Measurements from ENCODE around the gene PLCB2. TPM values are rescaled to one million over a fixed set of nuclear protein-coding genes. Genes with fewer than 3 reads are reported as not detected.
A peak's percentile ranks its signal among the peaks of the same experiment; 100 is the strongest.

PLCB2 gene
- total RNA-seq, 1 donor from 2014 or later = not detected

DNA sequence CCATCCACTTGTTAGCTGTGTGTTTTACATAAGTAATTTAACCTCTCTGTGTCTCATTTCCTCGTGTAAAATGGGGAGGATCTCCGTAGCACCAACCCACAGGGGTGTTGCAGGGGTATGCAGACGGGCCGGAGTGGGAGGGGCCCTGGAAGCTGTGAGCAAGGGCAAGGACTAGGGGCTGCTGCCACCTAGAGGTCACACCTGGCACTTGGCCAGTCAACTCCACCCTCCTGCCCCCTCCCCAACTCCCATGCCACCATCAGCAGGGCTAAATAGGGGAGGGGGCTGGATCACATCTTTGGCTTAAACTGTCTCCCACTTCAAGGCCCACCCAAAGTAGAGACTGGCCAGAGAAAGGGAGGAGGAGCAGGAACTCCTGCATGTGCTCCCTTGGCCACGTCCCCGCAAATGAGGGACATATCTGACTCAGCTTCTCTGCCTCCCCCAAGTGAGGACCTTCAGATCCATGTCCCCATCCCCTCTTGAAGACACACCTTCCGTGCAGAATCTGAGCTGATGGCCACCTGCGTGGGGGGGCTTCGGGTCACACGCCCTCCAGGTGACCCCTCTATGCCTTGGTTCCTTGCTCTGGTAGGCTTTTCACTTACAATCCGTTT, 30.4 kb upstream of the PLCB2 start:
- H3K4me3 ChIP-seq (ENCODE audit: low read depth, low read length) = no peak overlapping the region
- DNase-seq (ENCODE audit: low read depth) (no peak), FAIRE-seq (no peak)

GRCh38 chr15:40337597-40337996, 29.9 kb upstream of the PLCB2 start:
- DNase-seq (ENCODE audit: low read depth) (no peak), FAIRE-seq (no peak)
- TF ChIP-seq, protein P1, sequence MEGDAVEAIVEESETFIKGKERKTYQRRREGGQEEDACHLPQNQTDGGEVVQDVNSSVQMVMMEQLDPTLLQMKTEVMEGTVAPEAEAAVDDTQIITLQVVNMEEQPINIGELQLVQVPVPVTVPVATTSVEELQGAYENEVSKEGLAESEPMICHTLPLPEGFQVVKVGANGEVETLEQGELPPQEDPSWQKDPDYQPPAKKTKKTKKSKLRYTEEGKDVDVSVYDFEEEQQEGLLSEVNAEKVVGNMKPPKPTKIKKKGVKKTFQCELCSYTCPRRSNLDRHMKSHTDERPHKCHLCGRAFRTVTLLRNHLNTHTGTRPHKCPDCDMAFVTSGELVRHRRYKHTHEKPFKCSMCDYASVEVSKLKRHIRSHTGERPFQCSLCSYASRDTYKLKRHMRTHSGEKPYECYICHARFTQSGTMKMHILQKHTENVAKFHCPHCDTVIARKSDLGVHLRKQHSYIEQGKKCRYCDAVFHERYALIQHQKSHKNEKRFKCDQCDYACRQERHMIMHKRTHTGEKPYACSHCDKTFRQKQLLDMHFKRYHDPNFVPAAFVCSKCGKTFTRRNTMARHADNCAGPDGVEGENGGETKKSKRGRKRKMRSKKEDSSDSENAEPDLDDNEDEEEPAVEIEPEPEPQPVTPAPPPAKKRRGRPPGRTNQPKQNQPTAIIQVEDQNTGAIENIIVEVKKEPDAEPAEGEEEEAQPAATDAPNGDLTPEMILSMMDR (IDR thresholded peaks at IDR 0.05; ENCODE audit: insufficient read depth, low read length, severe bottlenecking) = no peak

More for the DNA sequence above, 30.4 kb upstream of the PLCB2 start:
- H3K27me3 ChIP-seq (ENCODE audit: control insufficient read depth, insufficient read depth, low read length) = no peaks in the 10 kb centered on the region
- TF ChIP-seq, protein P1 (IDR thresholded peaks at IDR 0.05; ENCODE audit: insufficient read depth, low read length, severe bottlenecking) = peak; percentile 89
- no peaks in the 10 kb centered on the region for H3K36me3 ChIP-seq (ENCODE audit: control insufficient read depth, insufficient read depth, low read length)

GRCh38 chr15:40336744-40337122, 29.0 kb upstream of the PLCB2 start:
- Histone ChIP-seq H3K27me3 (ENCODE audit: control insufficient read depth, insufficient read depth, low read length) (no peaks in the 10 kb centered on the region), H3K4me3 (ENCODE audit: low read depth, low read length) (no peak overlapping the region), H3K36me3 (ENCODE audit: control insufficient read depth, insufficient read depth, low read length) (no peaks in the 10 kb centered on the region)
- DNase-seq (ENCODE audit: low read depth) = no peak
- no peak for FAIRE-seq
- TF ChIP-seq, protein P1 (IDR thresholded peaks at IDR 0.05; ENCODE audit: insufficient read depth, low read length, severe bottlenecking) = no peak

More at GRCh38 chr15:40337597-40337996, 29.9 kb upstream of the PLCB2 start:
- H3K36me3 ChIP-seq (ENCODE audit: control insufficient read depth, insufficient read depth, low read length) = no peaks in the 10 kb centered on the region
- H3K4me3 ChIP-seq (ENCODE audit: low read depth, low read length) = no peak overlapping the region
- H3K27me3 ChIP-seq (ENCODE audit: control insufficient read depth, insufficient read depth, low read length) = no peaks in the 10 kb centered on the region

DNA sequence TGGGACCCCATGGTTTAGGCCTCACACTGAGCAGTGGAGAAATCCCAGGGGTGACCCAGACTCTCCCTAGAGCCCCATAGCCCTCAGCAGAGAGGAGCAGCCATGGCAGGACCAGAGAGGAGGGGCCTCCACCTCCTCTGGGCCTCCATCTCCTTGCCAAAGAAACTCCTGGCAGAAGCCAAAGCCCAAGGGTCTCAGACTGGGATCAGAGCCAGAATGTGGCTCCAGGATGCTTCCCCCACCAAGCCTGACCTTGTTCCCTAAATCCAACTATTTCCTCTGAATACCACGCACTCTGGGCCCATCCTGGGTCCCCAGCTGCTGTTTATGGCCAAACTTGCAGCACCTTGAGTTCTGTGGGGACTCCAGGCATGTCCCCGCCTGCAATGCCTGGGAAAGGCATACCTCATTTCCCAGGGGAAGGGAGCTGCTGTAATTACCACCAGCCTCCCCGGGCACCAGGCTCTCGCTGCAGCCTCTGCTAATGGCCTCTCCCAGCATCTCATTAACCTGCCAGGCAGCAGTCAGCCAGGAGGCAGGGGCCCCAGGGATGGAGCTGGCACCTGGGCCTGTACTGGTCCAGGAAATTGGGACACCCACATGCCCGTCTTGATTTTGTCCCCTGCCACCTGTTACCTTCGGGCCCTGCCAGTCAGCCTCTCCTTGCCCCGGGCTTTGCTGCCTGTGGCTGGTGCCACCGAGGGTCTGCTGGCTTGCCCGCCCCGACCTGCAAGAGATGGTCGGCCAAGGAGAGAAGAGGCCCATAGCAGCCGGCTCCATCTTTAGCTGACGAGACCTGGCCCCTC, 28.4 kb upstream of the PLCB2 start:
- Histone ChIP-seq H3K27me3 (ENCODE audit: control insufficient read depth, insufficient read depth, low read length) (no peaks in the 10 kb centered on the region), H3K4me3 (ENCODE audit: low read depth, low read length) (no peak overlapping the region), H3K36me3 (ENCODE audit: control insufficient read depth, insufficient read depth, low read length) (no peaks in the 10 kb centered on the region)
- TF ChIP-seq, protein P1 (IDR thresholded peaks at IDR 0.05; ENCODE audit: insufficient read depth, low read length, severe bottlenecking) = no peak
- DNase-seq (ENCODE audit: low read depth) (no peak), FAIRE-seq (no peak)

DNA sequence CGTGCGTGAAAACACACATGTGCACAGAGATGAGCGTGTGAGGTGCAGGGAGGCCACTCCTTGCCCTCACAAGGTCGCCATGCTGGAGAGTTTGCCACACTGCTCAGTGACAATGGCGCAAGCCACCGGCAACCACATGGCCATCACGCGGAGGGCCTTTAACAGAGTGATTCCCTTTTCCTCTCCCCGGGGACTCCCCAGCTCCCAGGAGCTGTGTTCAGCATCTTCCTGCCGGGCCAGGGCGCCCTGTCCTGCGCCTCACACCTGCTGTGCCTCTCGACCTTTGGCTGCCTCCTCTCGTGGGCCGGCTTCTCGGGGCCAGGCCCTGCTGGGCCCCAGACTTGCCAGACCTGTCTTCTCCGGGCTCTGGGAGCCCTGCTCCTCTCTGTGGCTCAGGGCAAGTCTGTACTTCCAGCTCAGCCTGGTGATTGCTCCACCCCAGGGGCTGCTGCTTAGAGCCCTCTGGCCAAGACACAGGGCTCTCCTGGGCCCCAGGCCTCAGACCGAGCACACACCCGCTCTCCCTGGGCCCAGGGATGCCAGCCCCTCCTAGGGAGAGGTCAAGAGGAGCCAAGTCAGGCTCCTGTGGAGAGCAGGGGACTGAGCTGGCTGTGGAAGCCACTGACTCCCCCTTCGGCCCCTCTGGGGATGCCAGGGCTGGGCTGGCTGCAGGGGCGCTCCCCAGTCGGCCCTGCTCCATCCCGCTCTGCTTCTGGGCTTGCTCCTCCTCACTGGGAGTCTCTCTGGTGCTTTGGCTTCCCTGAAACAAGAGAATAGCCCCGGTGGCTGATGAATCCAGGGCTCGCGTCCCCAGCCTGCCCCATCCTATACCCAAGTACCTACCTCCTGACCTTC, 27.4 kb upstream of the PLCB2 start:
- no peak overlapping the region for H3K4me3 ChIP-seq (ENCODE audit: low read depth, low read length)
- H3K27me3 ChIP-seq (ENCODE audit: control insufficient read depth, insufficient read depth, low read length) = no peaks in the 10 kb centered on the region
- TF ChIP-seq, protein P1 (IDR thresholded peaks at IDR 0.05; ENCODE audit: insufficient read depth, low read length, severe bottlenecking) = no peak
- FAIRE-seq (no peak), DNase-seq (ENCODE audit: low read depth) (no peak)
- H3K36me3 ChIP-seq (ENCODE audit: control insufficient read depth, insufficient read depth, low read length) = no peaks in the 10 kb centered on the region
